Astrocyte (in vitro differentiated cells and primary cell): ENCODE data around the gene F7. TPM values are rescaled to one million over a fixed set of nuclear protein-coding genes. Genes with fewer than 3 reads are reported as not detected.

Experiments
- DNase-seq: peaks from one replicate; pipeline ENCODE4 v3.0.0-alpha.2; 2010; ENCODE audit warnings: low read depth
- FAIRE-seq: peaks from 2 replicates; lab custom pipeline; 2011; peaks lifted over from hg19 to GRCh38; lab: Jason Lieb, UNC
- H2AFZ ChIP-seq: 2 replicates; pipeline ENCODE4 v1.6.0; 2012; ENCODE audit warnings: low read depth, low read length, inconsistent platforms
- H3K27ac ChIP-seq: 2 replicates; pipeline ENCODE4 v1.5.1; 2011; ENCODE audit warnings: low read depth, low read length, inconsistent platforms
- H3K27me3 ChIP-seq: 2 replicates; pipeline ENCODE4 v1.6.0; 2011; ENCODE audit warnings: low read length, inconsistent platforms; ENCODE audit not compliant: insufficient read depth
- H3K36me3 ChIP-seq: 2 replicates; pipeline ENCODE4 v1.5.1; 2011; ENCODE audit warnings: low read length, inconsistent platforms; ENCODE audit not compliant: insufficient read depth
- H3K4me1 ChIP-seq: 2 replicates; pipeline ENCODE4 v1.5.1; 2011; ENCODE audit warnings: low read length, inconsistent platforms; ENCODE audit not compliant: insufficient read depth
- H3K4me2 ChIP-seq: 2 replicates; pipeline ENCODE4 v1.6.0; 2012; ENCODE audit warnings: low read length, inconsistent platforms
- H3K4me3 ChIP-seq: 2 replicates; pipeline ENCODE4 v1.5.1; 2011; ENCODE audit warnings: low read depth, mild to moderate bottlenecking, low read length, inconsistent platforms; ENCODE audit not compliant: insufficient read depth
- H3K79me2 ChIP-seq: 2 replicates; pipeline ENCODE4 v1.6.0; 2012; ENCODE audit warnings: mild to moderate bottlenecking, low read length, inconsistent platforms; ENCODE audit not compliant: insufficient read depth
- H3K9ac ChIP-seq: 2 replicates; pipeline ENCODE4 v1.6.0; 2012; ENCODE audit warnings: mild to moderate bottlenecking, low read length, inconsistent platforms
- H3K9me3 ChIP-seq: 2 replicates; pipeline ENCODE4 v1.5.1; 2012; ENCODE audit warnings: low read depth, mild to moderate bottlenecking, low read length, inconsistent platforms; ENCODE audit not compliant: insufficient read depth
- H4K20me1 ChIP-seq: 2 replicates; pipeline ENCODE4 v1.6.0; 2012; ENCODE audit warnings: low read length, inconsistent platforms; ENCODE audit not compliant: insufficient read depth
- H3K27ac Mint-ChIP-seq: one replicate; pipeline ENCODE4 v1.8.0; 2021; ENCODE audit warnings: mild to moderate bottlenecking, mixed read lengths; ENCODE audit not compliant: unreplicated experiment
- H3K27me3 Mint-ChIP-seq: one replicate; pipeline ENCODE4 v1.8.0; 2021; ENCODE audit warnings: low read depth, mixed read lengths; ENCODE audit not compliant: unreplicated experiment
- H3K36me3 Mint-ChIP-seq: one replicate; pipeline ENCODE4 v1.8.0; 2021; ENCODE audit warnings: low read depth, mixed read lengths; ENCODE audit not compliant: unreplicated experiment
- H3K4me1 Mint-ChIP-seq: one replicate; pipeline ENCODE4 v1.8.0; 2021; ENCODE audit warnings: low read depth, mixed read lengths; ENCODE audit not compliant: unreplicated experiment
- H3K4me3 Mint-ChIP-seq: one replicate; pipeline ENCODE4 v1.8.0; 2021; ENCODE audit warnings: mild to moderate bottlenecking, moderate library complexity, mixed read lengths; ENCODE audit not compliant: unreplicated experiment
- H3K9me3 Mint-ChIP-seq: one replicate; pipeline ENCODE4 v1.8.0; 2021; ENCODE audit warnings: mild to moderate bottlenecking, mixed read lengths; ENCODE audit not compliant: unreplicated experiment
- EZH2 ChIP-seq: IDR thresholded peaks from 2 replicates; pipeline ENCODE4 v1.6.1; 2012; ENCODE audit warnings: mild to moderate bottlenecking, low read length, inconsistent platforms; ENCODE audit not compliant: insufficient read depth
- total RNA-seq: library from RNA; stranded (reverse); gene quantifications from 2 replicates; pipeline ENCODE4 v1.2.1, GENCODE V29; 2021
- TF ChIP-seq, protein P1 (sequence below): IDR thresholded peaks from 2 replicates; pipeline ENCODE4 v1.5.1; 2011; ENCODE audit warnings: low read depth, mild to moderate bottlenecking, inconsistent platforms, low read length, moderate library complexity; ENCODE audit not compliant: insufficient read depth

F7 gene
- total RNA-seq, 1 donor from 2014 or later, result not detected

DNA sequence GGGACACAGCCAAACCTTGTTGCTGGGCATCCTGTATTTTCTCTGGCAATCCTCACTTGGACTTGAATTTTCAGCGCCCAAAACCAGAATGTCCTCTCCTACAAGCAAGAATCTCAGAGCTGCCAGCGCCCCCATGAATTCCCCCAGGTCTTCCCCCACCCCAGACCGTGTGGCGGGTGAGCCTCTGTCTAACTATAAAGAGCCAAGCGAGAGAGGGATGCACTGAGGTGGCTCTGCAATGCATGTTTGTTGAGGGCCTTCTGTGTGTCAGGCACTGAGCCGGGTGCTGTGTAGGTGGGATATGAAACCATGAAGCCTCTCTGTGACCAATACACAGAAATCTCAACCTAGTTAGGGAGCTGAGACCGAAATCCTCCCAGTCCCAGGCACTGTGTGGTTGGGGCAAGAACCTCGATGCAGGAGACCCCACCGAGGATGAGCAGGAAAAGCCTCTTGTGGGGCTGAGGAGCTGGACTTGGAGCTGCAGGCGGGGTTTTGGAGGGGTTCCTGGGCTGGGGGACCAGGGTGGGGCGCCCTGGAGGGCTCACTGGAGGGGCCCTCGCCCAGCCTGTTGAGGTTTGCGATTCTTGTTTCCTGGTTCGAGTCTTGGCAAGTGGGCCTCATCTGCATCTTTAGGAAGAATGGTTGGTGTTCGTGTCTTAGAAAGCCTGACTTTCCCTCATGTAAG lies 40.5 kb downstream of the F7 start:
- DNase-seq, result no peak
- Mint-ChIP-seq H3K36me3 (peaks cover 3% of the 10 kb centered on the region), H3K9me3 (peaks cover under 1% of the 10 kb centered on the region), H3K4me1 (no peaks in the 10 kb centered on the region), H3K27ac (no peak overlapping the region), H3K27me3 (peaks cover 28% of the 10 kb centered on the region), H3K4me3 (no peak overlapping the region)
- Histone ChIP-seq H3K4me2 (no peak overlapping the region), H2AFZ (no peak overlapping the region), H3K36me3 (no peaks in the 10 kb centered on the region), H3K4me1 (no peaks in the 10 kb centered on the region), H3K4me3 (no peak overlapping the region), H3K27ac (no peak overlapping the region), H3K9ac (no peak overlapping the region), H3K27me3 (no peaks in the 10 kb centered on the region), H3K9me3 (no peaks in the 10 kb centered on the region), H3K79me2 (no peaks in the 10 kb centered on the region), H4K20me1 (no peaks in the 10 kb centered on the region)
- no peak for TF ChIP-seq EZH2
- TF ChIP-seq, protein P1, sequence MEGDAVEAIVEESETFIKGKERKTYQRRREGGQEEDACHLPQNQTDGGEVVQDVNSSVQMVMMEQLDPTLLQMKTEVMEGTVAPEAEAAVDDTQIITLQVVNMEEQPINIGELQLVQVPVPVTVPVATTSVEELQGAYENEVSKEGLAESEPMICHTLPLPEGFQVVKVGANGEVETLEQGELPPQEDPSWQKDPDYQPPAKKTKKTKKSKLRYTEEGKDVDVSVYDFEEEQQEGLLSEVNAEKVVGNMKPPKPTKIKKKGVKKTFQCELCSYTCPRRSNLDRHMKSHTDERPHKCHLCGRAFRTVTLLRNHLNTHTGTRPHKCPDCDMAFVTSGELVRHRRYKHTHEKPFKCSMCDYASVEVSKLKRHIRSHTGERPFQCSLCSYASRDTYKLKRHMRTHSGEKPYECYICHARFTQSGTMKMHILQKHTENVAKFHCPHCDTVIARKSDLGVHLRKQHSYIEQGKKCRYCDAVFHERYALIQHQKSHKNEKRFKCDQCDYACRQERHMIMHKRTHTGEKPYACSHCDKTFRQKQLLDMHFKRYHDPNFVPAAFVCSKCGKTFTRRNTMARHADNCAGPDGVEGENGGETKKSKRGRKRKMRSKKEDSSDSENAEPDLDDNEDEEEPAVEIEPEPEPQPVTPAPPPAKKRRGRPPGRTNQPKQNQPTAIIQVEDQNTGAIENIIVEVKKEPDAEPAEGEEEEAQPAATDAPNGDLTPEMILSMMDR, result no peak
- no peak for FAIRE-seq

DNA sequence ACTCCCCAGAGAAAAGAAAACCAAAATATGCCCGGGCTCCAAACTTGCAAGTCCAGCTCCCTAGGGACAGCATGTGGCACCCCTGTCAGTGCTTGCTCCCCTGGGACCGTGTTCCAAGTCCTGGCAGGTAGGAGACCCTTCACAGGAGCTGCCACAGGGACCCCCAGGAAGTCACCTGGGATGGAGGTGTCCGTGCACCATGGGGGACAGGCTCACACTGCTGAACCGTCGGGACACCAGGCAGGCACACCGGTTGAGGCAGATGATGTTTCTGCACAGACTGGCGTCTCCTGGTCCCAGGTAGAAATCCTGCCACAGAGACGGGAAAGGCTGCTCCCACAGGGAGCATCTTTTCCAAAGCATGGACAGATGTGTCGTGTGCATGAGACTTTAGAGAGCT lies 41.2 kb downstream of the F7 start:
- Mint-ChIP-seq H3K4me1 (no peaks in the 10 kb centered on the region), H3K9me3 (peaks cover 2% of the 10 kb centered on the region)
- FAIRE-seq, result no peak

More for the DNA sequence above, 41.2 kb downstream of the F7 start:
- H3K79me2 ChIP-seq, result no peaks in the 10 kb centered on the region
- no peaks in the 10 kb centered on the region for H3K9me3 ChIP-seq
- no peaks in the 10 kb centered on the region for H4K20me1 ChIP-seq
- no peak overlapping the region for H3K27ac Mint-ChIP-seq
- no peak overlapping the region for H2AFZ ChIP-seq
- H3K27ac ChIP-seq, result no peak overlapping the region
- H3K27me3 ChIP-seq, result no peaks in the 10 kb centered on the region
- no peak overlapping the region for H3K4me3 ChIP-seq
- peaks cover 4% of the 10 kb centered on the region for H3K36me3 Mint-ChIP-seq
- TF ChIP-seq, protein P1, result no peak
- no peak for TF ChIP-seq EZH2
- no peak overlapping the region for H3K9ac ChIP-seq
- no peak overlapping the region for H3K4me2 ChIP-seq
- no peaks in the 10 kb centered on the region for H3K36me3 ChIP-seq
- H3K27me3 Mint-ChIP-seq, result peaks cover 34% of the 10 kb centered on the region
- no peak for DNase-seq
- no peaks in the 10 kb centered on the region for H3K4me1 ChIP-seq
- no peak overlapping the region for H3K4me3 Mint-ChIP-seq
